ENCODE measurements around the gene ECE2.
A peak's percentile ranks its signal among the peaks of the same experiment; 100 is the strongest.
"Not testable (repeated sequence)": the region's sequence is repeated elsewhere in the genome, so short reads cannot be mapped to it uniquely, and the experiment has no call there.

Gene ECE2

DNA sequence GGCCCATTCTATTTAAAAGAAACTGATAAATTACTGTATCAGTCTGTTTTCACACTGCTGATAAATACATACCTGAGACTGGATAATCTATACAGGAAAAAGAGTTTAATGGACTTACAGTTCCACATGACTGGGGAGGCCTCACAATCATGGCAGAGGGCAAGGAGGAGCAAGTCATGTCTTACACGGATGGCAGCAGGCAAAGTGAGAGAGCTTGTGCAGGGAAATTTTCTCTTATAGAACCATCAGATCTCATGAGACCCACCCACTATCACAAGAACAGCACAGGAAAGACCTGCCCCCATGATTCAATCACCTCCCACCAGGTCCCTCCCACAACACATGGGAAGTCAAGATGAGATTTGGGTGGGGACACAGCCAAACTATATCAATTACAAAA is 8.6 kb upstream of the ECE2 start:
- DNase-seq (ENCODE audit: low spot score), result not testable (repeated sequence)

GRCh38 chr3:184272269-184272668 is 3.6 kb upstream of the ECE2 start:
- DNase-seq (ENCODE audit: low spot score), result no peak

DNA sequence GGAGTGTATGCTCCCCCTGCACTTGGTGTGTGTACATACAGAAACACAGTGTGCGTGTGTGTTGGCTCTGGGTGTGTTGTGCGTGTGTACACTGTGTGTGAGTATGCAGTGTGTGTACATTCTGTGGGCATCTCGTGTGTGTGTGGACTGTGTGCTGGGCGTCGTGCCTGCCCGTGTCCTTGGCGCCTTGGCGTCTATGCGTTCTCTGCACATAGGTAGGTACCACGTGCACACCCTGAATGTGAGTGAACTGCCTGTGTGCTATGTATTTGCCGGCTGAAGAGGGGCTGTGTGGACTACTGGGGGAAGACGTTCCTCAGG is 481 bp upstream of the ECE2 start:
- DNase-seq (ENCODE audit: low spot score), result no peak

DNA sequence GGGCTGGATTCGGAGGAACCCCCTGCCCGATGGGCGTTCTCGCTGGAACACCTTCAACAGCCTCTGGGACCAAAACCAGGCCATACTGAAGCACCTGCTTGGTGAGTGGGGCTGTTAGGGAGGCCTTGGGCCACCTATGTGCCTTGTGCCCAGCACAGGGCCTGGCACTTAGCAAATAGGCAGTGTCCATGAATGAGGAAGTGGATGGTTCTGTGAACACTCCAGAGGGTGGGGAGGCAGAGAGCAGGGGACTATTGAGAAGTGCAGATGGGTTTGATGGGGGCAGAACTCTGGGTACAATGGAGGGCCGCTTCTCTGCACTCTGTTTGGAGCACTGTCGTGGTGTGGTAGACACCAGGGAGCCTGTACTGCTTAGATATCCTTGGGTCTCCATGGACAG is 1.5 kb downstream of the ECE2 start:
- no peak for DNase-seq (ENCODE audit: low spot score)

DNA sequence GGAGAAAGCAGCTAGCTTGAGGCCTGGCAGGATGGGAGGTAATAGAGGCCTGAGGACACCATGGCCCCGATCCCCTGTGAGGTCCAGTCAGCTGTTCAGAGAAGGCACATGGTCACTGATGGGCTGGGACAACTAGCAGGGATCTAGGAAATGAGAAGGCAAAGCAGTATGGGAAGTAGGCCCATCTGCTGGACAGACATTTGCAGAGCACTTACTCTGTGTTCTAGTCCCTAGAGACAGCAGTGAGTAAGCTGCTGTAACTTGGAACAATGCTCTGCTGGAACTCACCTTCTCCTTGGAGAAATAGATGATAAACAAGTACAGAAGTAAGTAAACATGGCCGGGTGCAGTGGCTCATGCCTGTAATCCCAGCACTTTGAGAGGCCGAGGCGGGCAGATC is 7.1 kb downstream of the ECE2 start:
- DNase-seq (ENCODE audit: low spot score), result no peak

- DNase-seq (ENCODE audit: low spot score), result no peak
Measured at GRCh38 chr3:184283681-184284080, 7.9 kb downstream of the ECE2 start.

DNA sequence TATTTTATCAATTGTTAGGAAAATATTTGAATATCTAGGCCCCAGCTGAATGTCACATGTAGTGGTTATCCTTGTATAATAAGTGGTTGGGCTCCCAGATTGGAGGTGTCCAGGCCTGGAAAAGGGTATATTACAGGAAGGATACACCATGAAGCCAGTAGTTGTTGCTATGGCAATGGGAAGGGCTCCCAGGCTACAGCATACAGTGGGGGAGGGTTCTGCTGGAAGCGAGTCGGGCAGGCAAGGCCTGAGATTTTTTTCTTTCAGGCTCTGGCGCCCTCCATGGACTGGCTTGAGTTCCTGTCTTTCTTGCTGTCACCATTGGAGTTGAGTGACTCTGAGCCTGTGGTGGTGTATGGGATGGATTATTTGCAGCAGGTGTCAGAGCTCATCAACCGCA is 8.9 kb downstream of the ECE2 start:
- DNase-seq (ENCODE audit: low spot score), result no peak

DNA sequence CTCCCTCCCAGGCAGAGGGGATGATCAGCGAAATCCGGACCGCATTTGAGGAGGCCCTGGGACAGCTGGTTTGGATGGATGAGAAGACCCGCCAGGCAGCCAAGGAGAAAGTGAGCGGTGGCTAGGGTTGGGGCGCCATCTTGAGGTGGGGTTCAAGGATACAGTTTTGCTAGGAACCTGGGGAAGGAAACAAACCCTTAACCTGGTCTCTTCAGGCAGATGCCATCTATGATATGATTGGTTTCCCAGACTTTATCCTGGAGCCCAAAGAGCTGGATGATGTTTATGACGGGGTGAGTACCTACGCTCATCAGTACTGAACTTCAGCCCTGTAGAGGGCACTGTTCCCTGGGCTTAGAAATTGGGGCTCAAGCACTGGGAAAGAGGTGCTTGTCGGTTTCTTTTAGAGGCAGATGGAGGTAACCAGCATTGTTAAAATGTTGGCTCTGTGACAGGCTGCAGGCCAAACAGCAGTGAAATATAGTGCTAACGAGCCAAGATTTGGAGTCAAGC is 13.7 kb downstream of the ECE2 start:
- DNase-seq (ENCODE audit: low spot score), result peak; percentile 64

- DNase-seq (ENCODE audit: low spot score), result no peak
Measured at GRCh38 chr3:184290331-184290730, 14.5 kb downstream of the ECE2 start.

DNA sequence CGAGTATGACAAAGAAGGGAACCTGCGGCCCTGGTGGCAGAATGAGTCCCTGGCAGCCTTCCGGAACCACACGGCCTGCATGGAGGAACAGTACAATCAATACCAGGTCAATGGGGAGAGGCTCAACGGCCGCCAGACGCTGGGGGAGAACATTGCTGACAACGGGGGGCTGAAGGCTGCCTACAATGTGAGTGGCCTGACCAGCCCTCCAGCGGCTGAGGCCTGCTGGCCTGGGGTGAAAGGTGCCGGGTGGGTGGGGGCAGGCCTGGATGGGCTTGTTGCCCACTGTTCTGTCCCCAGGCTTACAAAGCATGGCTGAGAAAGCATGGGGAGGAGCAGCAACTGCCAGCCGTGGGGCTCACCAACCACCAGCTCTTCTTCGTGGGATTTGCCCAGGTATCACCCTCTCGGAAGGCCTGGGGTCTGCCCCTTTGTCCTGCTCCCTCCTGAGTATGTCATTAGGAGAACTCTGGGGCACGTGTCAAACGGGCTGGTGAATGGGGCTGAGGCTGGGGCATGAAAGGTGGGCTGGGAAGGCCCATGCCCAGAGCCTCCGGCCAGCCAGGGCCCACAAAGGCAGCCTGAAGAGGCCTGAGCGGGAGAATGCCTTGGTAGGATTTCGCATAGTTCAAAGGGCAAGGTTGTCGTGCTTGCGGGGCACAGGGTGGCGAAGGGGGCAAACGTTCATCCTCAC is 15.4 kb downstream of the ECE2 start:
- no peak for DNase-seq (ENCODE audit: low spot score)

GRCh38 chr3:184291738-184292445 is 16.1 kb downstream of the ECE2 start:
- no peak for DNase-seq (ENCODE audit: low spot score)

GRCh38 chr3:184295771-184296170 is 19.9 kb downstream of the ECE2 start:
- no peak for DNase-seq (ENCODE audit: low spot score)

DNA sequence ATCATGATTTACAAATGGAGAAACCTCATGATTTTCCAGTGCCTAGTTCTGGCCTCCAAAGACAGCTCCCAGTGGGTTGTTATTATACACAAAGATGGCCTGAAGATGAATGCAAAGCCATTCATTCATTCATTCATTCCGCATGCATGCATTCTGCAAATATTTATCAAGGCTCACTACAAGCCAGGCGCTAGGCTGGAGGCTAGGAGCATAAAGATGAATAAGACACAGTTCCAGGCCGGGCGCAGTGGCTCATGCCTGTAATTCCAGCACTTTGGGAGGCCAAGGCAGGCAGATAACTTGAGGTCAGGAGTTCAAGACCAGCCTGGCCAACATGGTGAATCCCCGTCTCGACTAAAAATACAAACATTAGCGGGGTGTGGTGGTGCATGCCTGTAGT is 20.8 kb downstream of the ECE2 start:
- DNase-seq (ENCODE audit: low spot score), result no peak

- DNase-seq (ENCODE audit: low spot score), result peak; percentile 98
Measured at GRCh38 chr3:184298759-184299487, 23.1 kb downstream of the ECE2 start, which contains the start of gene PSMD2. Gene PSMD2 (plus strand): TSS chr3:184299241. CDS start chr3:184299267, 26 bp downstream.

- DNase-seq (ENCODE audit: low spot score), result no peak
Measured at GRCh38 chr3:184299488-184300377, 23.9 kb downstream of the ECE2 start.

GRCh38 chr3:184300378-184300720 is 24.5 kb downstream of the ECE2 start:
- DNase-seq (ENCODE audit: low spot score), result no peak

GRCh38 chr3:184305577-184305976 is 29.8 kb downstream of the ECE2 start:
- no peak for DNase-seq (ENCODE audit: low spot score)

DNA sequence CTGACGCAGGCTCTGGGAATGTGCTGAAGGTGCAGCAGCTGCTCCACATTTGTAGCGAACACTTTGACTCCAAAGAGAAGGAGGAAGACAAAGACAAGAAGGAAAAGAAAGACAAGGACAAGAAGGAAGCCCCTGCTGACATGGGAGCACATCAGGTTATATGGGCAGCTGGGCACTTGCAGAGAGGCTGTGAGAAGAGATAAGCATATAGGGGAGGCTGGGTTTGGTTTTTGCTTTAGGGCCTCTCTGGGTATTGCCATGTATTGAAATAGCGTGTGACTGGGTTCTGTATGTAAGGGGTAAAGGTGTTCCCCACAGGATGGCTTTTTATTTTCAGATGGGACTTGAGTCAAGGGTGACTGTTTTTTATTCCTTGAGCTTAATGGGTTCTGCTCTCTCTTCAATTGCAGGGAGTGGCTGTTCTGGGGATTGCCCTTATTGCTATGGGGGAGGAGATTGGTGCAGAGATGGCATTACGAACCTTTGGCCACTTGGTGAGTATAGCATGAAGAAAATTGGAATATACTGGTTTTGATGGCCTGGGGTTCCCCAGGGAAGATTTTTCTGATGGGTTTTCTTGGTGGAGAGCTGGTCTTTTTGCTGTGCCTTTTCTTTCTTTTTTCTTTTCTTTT is 30.6 kb downstream of the ECE2 start:
- no peak for DNase-seq (ENCODE audit: low spot score)

DNA sequence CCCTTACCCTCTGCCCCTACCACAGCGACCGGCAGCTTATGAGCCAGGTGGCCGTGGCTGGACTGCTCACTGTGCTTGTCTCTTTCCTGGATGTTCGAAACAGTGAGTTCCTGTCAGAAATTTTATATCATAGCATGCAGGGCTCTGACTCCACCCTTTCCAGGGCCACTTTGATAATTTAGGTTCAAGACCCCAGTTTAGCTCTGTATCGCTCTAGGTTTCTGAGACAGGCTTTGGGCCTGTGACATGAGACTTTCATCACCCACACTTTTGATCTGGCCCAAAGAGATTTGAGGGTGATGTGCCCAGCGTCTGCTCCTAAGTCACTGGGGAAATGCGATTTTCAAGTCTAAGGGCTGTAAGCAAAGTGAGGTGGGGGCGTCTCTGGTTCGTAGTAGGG is 32.1 kb downstream of the ECE2 start:
- no peak for DNase-seq (ENCODE audit: low spot score)

DNA sequence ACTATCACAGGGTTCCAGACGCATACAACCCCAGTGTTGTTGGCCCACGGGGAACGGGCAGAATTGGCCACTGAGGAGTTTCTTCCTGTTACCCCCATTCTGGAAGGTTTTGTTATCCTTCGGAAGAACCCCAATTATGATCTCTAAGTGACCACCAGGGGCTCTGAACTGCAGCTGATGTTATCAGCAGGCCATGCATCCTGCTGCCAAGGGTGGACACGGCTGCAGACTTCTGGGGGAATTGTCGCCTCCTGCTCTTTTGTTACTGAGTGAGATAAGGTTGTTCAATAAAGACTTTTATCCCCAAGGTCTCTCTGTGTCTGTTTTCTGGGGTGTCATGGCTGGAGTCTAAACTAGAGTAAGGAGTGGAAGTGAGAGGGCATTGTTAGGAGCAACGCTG is 32.9 kb downstream of the ECE2 start:
- no peak for DNase-seq (ENCODE audit: low spot score)

DNA sequence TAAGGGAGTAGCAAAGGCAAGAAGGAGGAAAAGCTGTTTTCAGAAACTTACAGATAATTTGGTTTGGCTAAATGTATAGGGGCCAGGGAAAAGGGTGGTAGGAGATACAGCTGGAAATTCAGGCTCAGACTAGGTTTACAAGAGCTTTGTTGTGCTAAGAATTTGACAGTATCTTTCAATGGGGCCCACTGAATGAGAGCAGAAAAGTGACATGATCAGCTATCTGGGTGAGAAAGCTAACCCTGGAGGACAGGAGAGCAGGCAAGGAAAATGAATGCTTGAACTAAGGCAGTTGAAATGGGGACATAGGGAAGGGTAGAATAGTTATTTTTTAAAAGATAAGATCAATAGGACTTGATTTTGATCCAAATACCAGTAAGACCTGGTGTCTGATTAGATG is 35.8 kb downstream of the ECE2 start:
- no peak for DNase-seq (ENCODE audit: low spot score)

GRCh38 chr3:184314363-184314699 is 38.5 kb downstream of the ECE2 start, which contains the start of gene EIF4G1:
Gene EIF4G1 (plus strand): TSS chr3:184314606. CDS start chr3:184315797, 1,191 bp downstream.
- peak; percentile 96 for DNase-seq (ENCODE audit: low spot score)
